H9 (cell line): ENCODE results near the gene GLS. TPM values are rescaled to one million over a fixed set of nuclear protein-coding genes. Genes with fewer than 3 reads are reported as not detected.

Experiments used
- DNase-seq: peaks from one replicate; pipeline ENCODE4 v3.0.0-alpha.2; 2017
- H2AFZ ChIP-seq: one replicate; pipeline ENCODE4 v1.6.1; 2013; ENCODE audit warnings: mild to moderate bottlenecking, low read length, control low read depth, moderate library complexity
- H2AK5ac ChIP-seq: 2 replicates; pipeline ENCODE4 v1.6.1; 2013; ENCODE audit warnings: low read length, control low read depth, mixed read lengths; ENCODE audit not compliant: insufficient read length
- H2BK120ac ChIP-seq: one replicate; pipeline ENCODE4 v1.6.1; 2013; ENCODE audit warnings: low read depth, mild to moderate bottlenecking, low read length, control low read depth, inconsistent platforms; ENCODE audit not compliant: poor library complexity, severe bottlenecking
- H2BK12ac ChIP-seq: 2 replicates; pipeline ENCODE4 v1.6.1; 2013; ENCODE audit warnings: low read length, control low read depth, mixed read lengths, low read depth; ENCODE audit not compliant: insufficient read length
- H2BK15ac ChIP-seq: 2 replicates; pipeline ENCODE4 v1.6.1; 2013; ENCODE audit warnings: low read depth, low read length, control low read depth
- H2BK20ac ChIP-seq: one replicate; pipeline ENCODE4 v1.6.1; 2013; ENCODE audit warnings: low read depth, mild to moderate bottlenecking, low read length, control low read depth, inconsistent platforms; ENCODE audit not compliant: poor library complexity, severe bottlenecking
- H2BK5ac ChIP-seq: 2 replicates; pipeline ENCODE4 v1.6.1; 2013; ENCODE audit warnings: low read length, control low read depth, mixed read lengths; ENCODE audit not compliant: insufficient read length
- H3K14ac ChIP-seq: 2 replicates; pipeline ENCODE4 v1.6.1; 2013; ENCODE audit warnings: low read length, control low read depth; ENCODE audit not compliant: insufficient read depth
- H3K18ac ChIP-seq: 2 replicates; pipeline ENCODE4 v1.6.1; 2013; ENCODE audit warnings: low read depth, mild to moderate bottlenecking, mixed read lengths, low read length, control low read depth; ENCODE audit not compliant: insufficient read length
- H3K23ac ChIP-seq: 2 replicates; pipeline ENCODE4 v1.6.1; 2013; ENCODE audit warnings: low read length, control low read depth, mixed read lengths, low read depth; ENCODE audit not compliant: insufficient read length
- H3K23me2 ChIP-seq: 2 replicates; pipeline ENCODE4 v1.6.1; 2013; ENCODE audit warnings: low read depth, mild to moderate bottlenecking, mixed read lengths, low read length, control low read depth; ENCODE audit not compliant: insufficient read length, poor library complexity, severe bottlenecking
- H3K27ac ChIP-seq: 2 replicates; pipeline ENCODE4 v1.5.1; 2013; ENCODE audit warnings: low read length, control low read depth, mixed read lengths, low read depth; ENCODE audit not compliant: insufficient read length
- H3K27me3 ChIP-seq: 2 replicates; pipeline ENCODE4 v1.6.1; 2013; ENCODE audit warnings: low read length, control low read depth, inconsistent platforms; ENCODE audit not compliant: insufficient read depth
- H3K4ac ChIP-seq: 2 replicates; pipeline ENCODE4 v1.6.1; 2013; ENCODE audit warnings: low read depth, mild to moderate bottlenecking, control low read depth, inconsistent platforms, low read length, moderate library complexity
- H3K4me1 ChIP-seq: 2 replicates; pipeline ENCODE4 v1.6.1; 2013; ENCODE audit warnings: low read length, control low read depth, inconsistent platforms; ENCODE audit not compliant: insufficient read depth
- H3K4me2 ChIP-seq: 2 replicates; pipeline ENCODE4 v1.6.1; 2013; ENCODE audit warnings: low read length, control low read depth, mixed read lengths; ENCODE audit not compliant: insufficient read length, insufficient read depth
- H3K56ac ChIP-seq: 2 replicates; pipeline ENCODE4 v1.6.1; 2013; ENCODE audit warnings: low read depth, mild to moderate bottlenecking, mixed read lengths, low read length, control low read depth; ENCODE audit not compliant: insufficient read length
- H3K79me1 ChIP-seq: 2 replicates; pipeline ENCODE4 v1.6.1; 2013; ENCODE audit warnings: low read depth, mild to moderate bottlenecking, moderate library complexity, low read length, control low read depth, inconsistent platforms; ENCODE audit not compliant: insufficient read depth, poor library complexity, severe bottlenecking
- H3K79me2 ChIP-seq: 2 replicates; pipeline ENCODE4 v1.6.1; 2013; ENCODE audit warnings: low read length, control low read depth, inconsistent platforms; ENCODE audit not compliant: insufficient read depth
- H3K9ac ChIP-seq: 2 replicates; pipeline ENCODE4 v1.6.1; 2013; ENCODE audit warnings: low read length, control low read depth, mixed read lengths; ENCODE audit not compliant: insufficient read length; ENCODE audit errors: extremely low read depth
- H3K9me3 ChIP-seq: one replicate; pipeline ENCODE4 v1.6.1; 2013; ENCODE audit warnings: low read depth, low read length, inconsistent platforms; ENCODE audit not compliant: control insufficient read depth
- H3T11ph ChIP-seq: one replicate; pipeline ENCODE4 v1.6.1; 2013; ENCODE audit warnings: mild to moderate bottlenecking, low read length, control low read depth, inconsistent platforms
- H4K20me1 ChIP-seq: one replicate; pipeline ENCODE4 v1.6.1; 2013; ENCODE audit not compliant: control insufficient read depth, insufficient read length, insufficient read depth
- H4K5ac ChIP-seq: 2 replicates; pipeline ENCODE4 v1.6.1; 2013; ENCODE audit warnings: low read depth, mild to moderate bottlenecking, mixed read lengths, low read length, control low read depth; ENCODE audit not compliant: insufficient read length
- H4K8ac ChIP-seq: replicated peaks from 2 replicates; pipeline ENCODE4 v1.6.1; 2013; ENCODE audit warnings: low read length, control low read depth, mixed read lengths, low read depth; ENCODE audit not compliant: insufficient read length
- H4K91ac ChIP-seq: 2 replicates; pipeline ENCODE4 v1.6.1; 2013; ENCODE audit warnings: low read depth, mild to moderate bottlenecking, moderate library complexity, mixed read lengths, low read length, control low read depth; ENCODE audit not compliant: insufficient read length
- H3K27ac Mint-ChIP-seq, 3 experiments: 2 replicates in 2 of 3; 3 replicates in 1 of 3; pipeline ENCODE4 v1.8.0; 2020 to 2021; ENCODE audit warnings: mixed read lengths in 3 of 3, mild to moderate bottlenecking in 1 of 3, moderate library complexity in 1 of 3
- H3K27me3 Mint-ChIP-seq: 2 replicates; pipeline ENCODE4 v1.8.0; 2021; ENCODE audit warnings: low read depth, mild to moderate bottlenecking, moderate library complexity, mixed read lengths
- H3K36me3 Mint-ChIP-seq, 3 experiments: 2 replicates in 2 of 3; 3 replicates in 1 of 3; pipeline ENCODE4 v1.8.0; 2020 to 2021; ENCODE audit warnings: low read depth in 3 of 3, mixed read lengths in 3 of 3; ENCODE audit not compliant: insufficient read depth in 1 of 3
- H3K4me1 Mint-ChIP-seq, 2 experiments: 2 replicates each; pipeline ENCODE4 v1.8.0; 2020; ENCODE audit warnings: mixed read lengths in 2 of 2
- H3K4me3 Mint-ChIP-seq, 2 experiments: 2 replicates in 1 of 2; 3 replicates in 1 of 2; pipeline ENCODE4 v1.8.0; 2020 to 2021; ENCODE audit warnings: mild to moderate bottlenecking in 2 of 2, mixed read lengths in 2 of 2, moderate library complexity in 1 of 2
- H3K9me3 Mint-ChIP-seq, 2 experiments: 2 replicates in 1 of 2; 3 replicates in 1 of 2; pipeline ENCODE4 v1.8.0; 2020; ENCODE audit warnings: mild to moderate bottlenecking in 2 of 2, mixed read lengths in 2 of 2, moderate library complexity in 1 of 2
- WGBS: extraction: QIAGEN DNeasy Blood & Tissue Kit; methylation state at CpG from one replicate; pipeline ENCODE4 v1.1.7; 2013; ENCODE audit warnings: missing lambda C conversion rate, low lambda C conversion rate, mixed read lengths; ENCODE audit not compliant: insufficient read length; ENCODE audit errors: extremely low coverage; 5-methylcytosine and 5-hydroxymethylcytosine counted together
- total RNA-seq: library from RNA; stranded (reverse); gene quantifications from 2 replicates; pipeline ENCODE4 v1.2.1, GENCODE V29; 2021
- TF ChIP-seq, protein P1 (sequence below): fragments of 200-600 bp; sonication (generic); conservative IDR thresholded peaks from 3 replicates; pipeline ENCODE4 v1.8.0; 2021; ENCODE audit warnings: antibody characterized with exemption, mild to moderate bottlenecking

Gene GLS
- total RNA-seq, 1 experiment from 2014 or later: 69.3 TPM

DNA sequence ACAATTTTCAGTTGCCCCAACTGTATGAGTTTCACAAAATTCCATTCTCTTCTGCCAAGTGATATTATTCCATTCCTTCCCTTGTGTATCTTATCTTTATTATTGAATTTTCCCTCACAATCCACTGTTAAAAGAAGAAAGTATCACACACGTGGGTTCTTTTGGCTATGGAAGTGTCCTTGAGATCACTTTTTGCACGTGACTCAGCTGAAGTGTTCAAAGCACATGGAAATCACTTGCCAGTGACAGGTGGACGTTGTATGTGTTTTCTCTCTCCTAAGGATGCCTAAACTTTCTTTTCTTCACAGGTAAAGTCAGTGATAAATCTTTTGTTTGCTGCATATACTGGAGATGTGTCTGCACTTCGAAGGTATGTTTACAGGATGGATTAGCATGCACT, 72.6 kb downstream of the GLS start:
- H3K9me3 ChIP-seq: no peaks in the 10 kb centered on the region
- no peak overlapping the region for H3K4me3 Mint-ChIP-seq
- no peak for DNase-seq
- no peaks in the 10 kb centered on the region for H3K79me1 ChIP-seq
- H3K79me2 ChIP-seq: no peaks in the 10 kb centered on the region
- no peak overlapping the region for H2BK120ac ChIP-seq
- no peaks in the 10 kb centered on the region for H3K4me1 ChIP-seq
- H3K23ac ChIP-seq: no peak overlapping the region
- no peak overlapping the region for H2BK12ac ChIP-seq
- no peak overlapping the region for H3K27ac ChIP-seq
- no peaks in the 10 kb centered on the region for H3K4me1 Mint-ChIP-seq
- no peaks in the 10 kb centered on the region for H3K23me2 ChIP-seq
- no peak overlapping the region for H3K27ac Mint-ChIP-seq
- H3K18ac ChIP-seq: no peak overlapping the region
- H4K20me1 ChIP-seq: no peaks in the 10 kb centered on the region
- H2AFZ ChIP-seq: no peak overlapping the region
- no CpG with 5 or more reads among the region's 4 CpGs for WGBS
- TF ChIP-seq, protein P1, sequence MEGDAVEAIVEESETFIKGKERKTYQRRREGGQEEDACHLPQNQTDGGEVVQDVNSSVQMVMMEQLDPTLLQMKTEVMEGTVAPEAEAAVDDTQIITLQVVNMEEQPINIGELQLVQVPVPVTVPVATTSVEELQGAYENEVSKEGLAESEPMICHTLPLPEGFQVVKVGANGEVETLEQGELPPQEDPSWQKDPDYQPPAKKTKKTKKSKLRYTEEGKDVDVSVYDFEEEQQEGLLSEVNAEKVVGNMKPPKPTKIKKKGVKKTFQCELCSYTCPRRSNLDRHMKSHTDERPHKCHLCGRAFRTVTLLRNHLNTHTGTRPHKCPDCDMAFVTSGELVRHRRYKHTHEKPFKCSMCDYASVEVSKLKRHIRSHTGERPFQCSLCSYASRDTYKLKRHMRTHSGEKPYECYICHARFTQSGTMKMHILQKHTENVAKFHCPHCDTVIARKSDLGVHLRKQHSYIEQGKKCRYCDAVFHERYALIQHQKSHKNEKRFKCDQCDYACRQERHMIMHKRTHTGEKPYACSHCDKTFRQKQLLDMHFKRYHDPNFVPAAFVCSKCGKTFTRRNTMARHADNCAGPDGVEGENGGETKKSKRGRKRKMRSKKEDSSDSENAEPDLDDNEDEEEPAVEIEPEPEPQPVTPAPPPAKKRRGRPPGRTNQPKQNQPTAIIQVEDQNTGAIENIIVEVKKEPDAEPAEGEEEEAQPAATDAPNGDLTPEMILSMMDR: no peak
- H4K5ac ChIP-seq: no peak overlapping the region
- no peak overlapping the region for H2AK5ac ChIP-seq
- H4K91ac ChIP-seq: no peak overlapping the region
- no peaks in the 10 kb centered on the region for H3K27me3 ChIP-seq
- no peak overlapping the region for H4K8ac ChIP-seq
- H3K4ac ChIP-seq: no peak overlapping the region
- no peak overlapping the region for H2BK5ac ChIP-seq
- no peak overlapping the region for H3K4me2 ChIP-seq
- no peak overlapping the region for H2BK15ac ChIP-seq
- H3T11ph ChIP-seq: no peak overlapping the region
- H3K9ac ChIP-seq: no peak overlapping the region
- H3K14ac ChIP-seq: no peak overlapping the region
- H3K9me3 Mint-ChIP-seq: peaks cover 11% of the 10 kb centered on the region in 2 experiments
- H3K36me3 Mint-ChIP-seq: peaks cover 6 to 14% (median 7%) of the 10 kb centered on the region in 3 experiments; a peak in 6 of 7 replicates
- H2BK20ac ChIP-seq: no peak overlapping the region
- no peak overlapping the region for H3K56ac ChIP-seq
- no peaks in the 10 kb centered on the region for H3K27me3 Mint-ChIP-seq
